NCI-H524 (cell line): Measurements from ENCODE around the gene PPP1R14D.

Source experiments
- DNase-seq, 2 experiments: peaks; one replicate each; lab custom pipeline; 2025; lab: John Stamatoyannopoulos, UW

The PPP1R14D gene

GRCh38 chr15:40782609-40783227 lies 45.8 kb downstream of the PPP1R14D start:
- peak; percentile 64 to 82 for DNase-seq

- DNase-seq, result no peak
These were observed 51.9 kb downstream of the PPP1R14D start for GRCh38 chr15:40776537-40777141.

- no peak for DNase-seq
These were observed 52.6 kb downstream of the PPP1R14D start for GRCh38 chr15:40775740-40776536.

- no peak for DNase-seq
These were observed 53.5 kb downstream of the PPP1R14D start for GRCh38 chr15:40775007-40775406.

GRCh38 chr15:40773902-40774301 lies 54.6 kb downstream of the PPP1R14D start:
- no peak for DNase-seq

GRCh38 chr15:40773496-40773895 lies 55.0 kb downstream of the PPP1R14D start:
- DNase-seq, result no peak

- DNase-seq, result no peak
These were observed 56.5 kb downstream of the PPP1R14D start for GRCh38 chr15:40772014-40772413.

- no peak for DNase-seq
These were observed 57.3 kb downstream of the PPP1R14D start for GRCh38 chr15:40771242-40771641.

- DNase-seq, result peak; percentile 80 to 92
These were observed 58.3 kb downstream of the PPP1R14D start for GRCh38 chr15:40770147-40770721.

GRCh38 chr15:40769274-40770146 lies 59.0 kb downstream of the PPP1R14D start, which contains the start of gene C15orf62:
Gene C15orf62 (plus strand): TSS chr15:40769980. CDS start chr15:40770496, 516 bp downstream.
- peak; percentile 50 to 71 for DNase-seq

- DNase-seq, result no peak
These were observed 59.8 kb downstream of the PPP1R14D start for GRCh38 chr15:40768521-40769273.

GRCh38 chr15:40767838-40768500 lies 60.5 kb downstream of the PPP1R14D start:
- DNase-seq, result no peak

GRCh38 chr15:40766906-40767837 lies 61.3 kb downstream of the PPP1R14D start:
- no peak for DNase-seq

GRCh38 chr15:40766194-40766815 lies 62.2 kb downstream of the PPP1R14D start:
- no peak for DNase-seq
